Caco-2 (cell line): ENCODE measurements around the gene NABP1. TPM values are rescaled to one million over a fixed set of nuclear protein-coding genes. Genes with fewer than 3 reads are reported as not detected.

Experiments
- BruUV-seq: library from RNA; stranded (reverse); fragments of 400-500 nt; replicated peaks from 2 replicates; lab custom pipeline; 2021; lab: Mats Ljungman, UMichigan
- CTCF ChIA-PET: fragments of 300-600 bp; sonication (Branson Sonifier 250); formaldehyde crosslinking; loops from one replicate; lab custom pipeline; 2022; ENCODE audit warnings: antibody characterized with exemption; lab: Charles Lee
- POLR2A ChIA-PET: fragments of 300-600 bp; sonication (Branson Sonifier 250); formaldehyde crosslinking; loops from one replicate; lab custom pipeline; 2022; ENCODE audit warnings: antibody characterized with exemption; lab: Charles Lee
- DNase-seq, 2 experiments: peaks; one replicate each; pipeline versions ENCODE4 v3.0.0 to v3.0.0-alpha.2; 2020 to 2022
- H3K27me3 ChIP-seq: replicated peaks from 2 replicates; pipeline ENCODE4 v1.6.0; 2011; ENCODE audit warnings: low read length; ENCODE audit not compliant: control insufficient read depth, insufficient read depth
- H3K36me3 ChIP-seq: 2 replicates; pipeline ENCODE4 v1.5.1; 2011; ENCODE audit warnings: low read length; ENCODE audit not compliant: control insufficient read depth, insufficient read depth
- H3K4me1 ChIP-seq: fragments of 250-450 bp; sonication (Bioruptor Pico); 2 replicates; pipeline ENCODE4 v1.5.1; 2020; ENCODE audit warnings: mild to moderate bottlenecking
- H3K4me3 ChIP-seq: 2 replicates; pipeline ENCODE4 v1.5.1; 2011; ENCODE audit warnings: low read depth, mild to moderate bottlenecking, control low read depth, low read length
- H3K9me3 ChIP-seq: fragments of 250-450 bp; sonication (Bioruptor Pico); 2 replicates; pipeline ENCODE4 v1.5.1; 2020; ENCODE audit warnings: mild to moderate bottlenecking, moderate library complexity
- H3K27ac Mint-ChIP-seq: one replicate; pipeline ENCODE4 v1.8.0; 2022; ENCODE audit warnings: mixed read lengths; ENCODE audit not compliant: unreplicated experiment
- H3K27me3 Mint-ChIP-seq: one replicate; pipeline ENCODE4 v1.8.0; 2022; ENCODE audit warnings: mixed read lengths; ENCODE audit not compliant: insufficient read depth, unreplicated experiment
- H3K36me3 Mint-ChIP-seq: one replicate; pipeline ENCODE4 v1.8.0; 2022; ENCODE audit warnings: mild to moderate bottlenecking, mixed read lengths; ENCODE audit not compliant: insufficient read depth, unreplicated experiment
- H3K4me1 Mint-ChIP-seq: one replicate; pipeline ENCODE4 v1.8.0; 2022; ENCODE audit warnings: low read depth, mixed read lengths; ENCODE audit not compliant: unreplicated experiment
- H3K4me3 Mint-ChIP-seq: one replicate; pipeline ENCODE4 v1.8.0; 2022; ENCODE audit warnings: mild to moderate bottlenecking, moderate library complexity, mixed read lengths; ENCODE audit not compliant: unreplicated experiment
- H3K9me3 Mint-ChIP-seq: one replicate; pipeline ENCODE4 v1.8.0; 2022; ENCODE audit warnings: mixed read lengths; ENCODE audit not compliant: unreplicated experiment
- intact Hi-C: fragments of 100-400 bp; cut with micrococcal nuclease; formaldehyde crosslinking; loops from one replicate; pipeline ENCODE4 v1.10.0; 2022; ENCODE audit not compliant: unreplicated experiment
- total RNA-seq: library from RNA; stranded (reverse); gene quantifications from 2 replicates; pipeline ENCODE4 v1.2.3, GENCODE V29; 2022
- TF ChIP-seq, protein P1 (sequence below), 2 experiments: fragments of 200-600 bp in 1 of 2; IDR thresholded peaks; 1 replicate in 1 of 2; 2 replicates in 1 of 2; pipeline versions ENCODE4 v1.5.1 to v1.8.0; 2011 to 2022; ENCODE audit warnings: antibody characterized with exemption in 1 of 2, control low read depth in 1 of 2, inconsistent platforms in 1 of 2, low read depth in 1 of 2, low read length in 1 of 2, mild to moderate bottlenecking in 1 of 2, moderate library complexity in 1 of 2; ENCODE audit not compliant: insufficient read depth in 1 of 2, severe bottlenecking in 1 of 2, unreplicated experiment in 1 of 2

NABP1 gene
- total RNA-seq, 1 experiment from 2014 or later, result 89.8 TPM

DNA sequence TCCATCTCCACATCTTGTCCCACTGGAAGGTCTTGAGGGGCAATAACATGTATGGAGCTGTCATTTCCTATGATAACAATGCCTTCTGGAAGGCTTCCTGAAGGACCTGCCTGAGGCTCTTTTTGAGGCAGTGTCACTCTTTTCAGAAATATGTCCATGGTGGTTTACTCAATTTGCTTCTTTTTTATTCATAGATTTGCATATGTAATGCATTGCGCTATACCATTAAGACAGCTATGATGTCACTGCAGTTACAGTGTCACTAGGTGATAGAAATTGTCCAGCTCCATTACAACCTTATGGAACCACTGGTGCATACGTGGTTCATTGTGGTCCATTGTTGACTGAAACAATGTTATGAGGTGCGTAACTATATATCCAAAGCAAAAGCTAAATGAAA lies 19.9 kb downstream of the NABP1 start:
- CTCF ChIA-PET, result interaction anchor here (1.1 to 2.3 kb wide), 2 partner anchors 131 to 132 kb away, joined by 3 to 5 read pairs; no protein-coding TSS in a partner anchor

DNA sequence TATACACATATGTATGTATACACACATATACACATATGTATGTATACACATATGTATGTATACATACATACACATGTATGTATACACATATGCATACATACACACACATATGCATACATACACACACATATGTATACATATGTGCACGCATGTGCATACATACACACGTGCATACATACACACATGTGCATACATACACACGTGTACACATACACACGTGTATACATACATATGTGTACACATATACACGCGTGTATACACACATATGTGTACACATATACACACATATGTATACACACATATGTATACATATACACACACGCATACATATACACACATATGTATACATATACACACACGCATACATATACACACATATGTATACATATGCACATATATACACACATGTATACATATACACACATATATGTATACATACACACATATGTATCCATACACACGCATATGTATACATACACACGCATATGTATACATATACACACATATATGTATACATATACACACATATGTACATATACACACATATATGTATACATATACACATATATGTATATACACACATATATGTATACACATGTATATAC lies 21.5 kb downstream of the NABP1 start:
- ChIA-PET CTCF (no interaction called here), POLR2A (no interaction called here)
- H3K9me3 Mint-ChIP-seq, result no peaks in the 10 kb centered on the region
- no peak overlapping the region for H3K4me3 ChIP-seq
- H3K27me3 ChIP-seq, result no peaks in the 10 kb centered on the region
- DNase-seq, result no peak
- H3K4me3 Mint-ChIP-seq, result no peak overlapping the region
- no peak overlapping the region for H3K27ac Mint-ChIP-seq
- peaks cover 6% of the 10 kb centered on the region for H3K4me1 Mint-ChIP-seq
- intact Hi-C loops, result no loop called here
- no TSS peak for BruUV-seq
- no peaks in the 10 kb centered on the region for H3K36me3 ChIP-seq
- H3K4me1 ChIP-seq, result no peaks in the 10 kb centered on the region
- H3K27me3 Mint-ChIP-seq, result no peaks in the 10 kb centered on the region
- H3K9me3 ChIP-seq, result no peaks in the 10 kb centered on the region
- peaks cover 27% of the 10 kb centered on the region for H3K36me3 Mint-ChIP-seq
- TF ChIP-seq, protein P1, sequence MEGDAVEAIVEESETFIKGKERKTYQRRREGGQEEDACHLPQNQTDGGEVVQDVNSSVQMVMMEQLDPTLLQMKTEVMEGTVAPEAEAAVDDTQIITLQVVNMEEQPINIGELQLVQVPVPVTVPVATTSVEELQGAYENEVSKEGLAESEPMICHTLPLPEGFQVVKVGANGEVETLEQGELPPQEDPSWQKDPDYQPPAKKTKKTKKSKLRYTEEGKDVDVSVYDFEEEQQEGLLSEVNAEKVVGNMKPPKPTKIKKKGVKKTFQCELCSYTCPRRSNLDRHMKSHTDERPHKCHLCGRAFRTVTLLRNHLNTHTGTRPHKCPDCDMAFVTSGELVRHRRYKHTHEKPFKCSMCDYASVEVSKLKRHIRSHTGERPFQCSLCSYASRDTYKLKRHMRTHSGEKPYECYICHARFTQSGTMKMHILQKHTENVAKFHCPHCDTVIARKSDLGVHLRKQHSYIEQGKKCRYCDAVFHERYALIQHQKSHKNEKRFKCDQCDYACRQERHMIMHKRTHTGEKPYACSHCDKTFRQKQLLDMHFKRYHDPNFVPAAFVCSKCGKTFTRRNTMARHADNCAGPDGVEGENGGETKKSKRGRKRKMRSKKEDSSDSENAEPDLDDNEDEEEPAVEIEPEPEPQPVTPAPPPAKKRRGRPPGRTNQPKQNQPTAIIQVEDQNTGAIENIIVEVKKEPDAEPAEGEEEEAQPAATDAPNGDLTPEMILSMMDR (IDR thresholded peaks at IDR 0.05; ENCODE audit: insufficient read depth in 1 of 2, low read depth in 1 of 2, low read length in 1 of 2, severe bottlenecking in 1 of 2, unreplicated experiment in 1 of 2), result no peak

More for the DNA sequence above, 19.9 kb downstream of the NABP1 start:
- POLR2A ChIA-PET, result no interaction called here
- TF ChIP-seq, protein P1 (IDR thresholded peaks at IDR 0.05; ENCODE audit: insufficient read depth in 1 of 2, low read depth in 1 of 2, low read length in 1 of 2, severe bottlenecking in 1 of 2, unreplicated experiment in 1 of 2), result no peak
- Histone ChIP-seq H3K9me3 (no peaks in the 10 kb centered on the region), H3K4me3 (no peak overlapping the region), H3K36me3 (no peaks in the 10 kb centered on the region), H3K4me1 (no peaks in the 10 kb centered on the region), H3K27me3 (no peaks in the 10 kb centered on the region)
- no peaks in the 10 kb centered on the region for H3K9me3 Mint-ChIP-seq
- intact Hi-C loops, result no loop called here
- H3K4me1 Mint-ChIP-seq, result peaks cover 4% of the 10 kb centered on the region
- no peaks in the 10 kb centered on the region for H3K27me3 Mint-ChIP-seq
- H3K27ac Mint-ChIP-seq, result no peak overlapping the region
- no peak overlapping the region for H3K4me3 Mint-ChIP-seq
- H3K36me3 Mint-ChIP-seq, result peaks cover 35% of the 10 kb centered on the region
- no TSS peak for BruUV-seq
- no peak for DNase-seq

DNA sequence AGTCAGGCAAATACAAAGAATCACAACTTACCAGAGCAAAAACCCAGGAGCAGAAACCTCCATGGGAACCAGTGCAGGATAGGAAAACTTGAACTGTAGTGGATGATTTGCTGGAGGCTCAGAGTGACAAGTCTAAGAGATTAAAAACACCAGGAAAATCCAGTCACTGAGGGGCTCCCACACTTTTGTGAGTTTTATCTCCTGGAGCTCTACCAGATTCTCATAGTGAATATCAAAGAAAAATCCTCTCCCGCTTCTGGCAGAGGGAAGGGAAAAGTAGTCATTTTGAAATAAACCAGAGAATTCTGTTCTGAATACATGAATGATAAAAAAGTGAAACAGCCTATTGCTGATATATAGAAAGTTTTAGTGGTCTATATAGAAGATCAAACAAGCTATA lies 23.1 kb downstream of the NABP1 start:
- ChIA-PET CTCF (no interaction called here), POLR2A (no interaction called here)
- H3K4me1 ChIP-seq, result no peaks in the 10 kb centered on the region
- no peaks in the 10 kb centered on the region for H3K36me3 ChIP-seq
- peaks cover 6% of the 10 kb centered on the region for H3K4me1 Mint-ChIP-seq
- TF ChIP-seq, protein P1 (IDR thresholded peaks at IDR 0.05; ENCODE audit: insufficient read depth in 1 of 2, low read depth in 1 of 2, low read length in 1 of 2, severe bottlenecking in 1 of 2, unreplicated experiment in 1 of 2), result no peak
- no peaks in the 10 kb centered on the region for H3K9me3 Mint-ChIP-seq
- H3K9me3 ChIP-seq, result no peaks in the 10 kb centered on the region
- BruUV-seq, result no TSS peak
- no peak overlapping the region for H3K4me3 Mint-ChIP-seq
- intact Hi-C loops, result no loop called here
- no peak for DNase-seq
- no peaks in the 10 kb centered on the region for H3K27me3 ChIP-seq
- no peaks in the 10 kb centered on the region for H3K27me3 Mint-ChIP-seq
- no peak overlapping the region for H3K4me3 ChIP-seq
- peaks cover 13% of the 10 kb centered on the region for H3K36me3 Mint-ChIP-seq
- H3K27ac Mint-ChIP-seq, result no peak overlapping the region
